Posterior cingulate gyrus (tissue), 11 donors: Measurements from ENCODE around the gene SERTM1.

Experiments
- DNase-seq, 10 donors: peaks; one replicate each; pipeline versions ENCODE4 v3.0.0 to v3.0.0-alpha.2; 2020 to 2021; ENCODE audit warnings: mixed read lengths in 3 of 10
- intact Hi-C: fragments of 100-400 bp; cut with DNase I; formaldehyde crosslinking; loops from one replicate; pipeline ENCODE4 v1.15.1; 2023

Gene SERTM1

GRCh38 chr13:36673838-36674326, at the start of gene SERTM1:
Gene SERTM1, plus strand, starts transcription at chr13:36674020. Its CDS starts 21,059 bp downstream, at chr13:36695079.
- intact Hi-C loops, result no loop called here
- peak; percentile 20 to 94 (median 58) for DNase-seq

- DNase-seq, result no peak
- intact Hi-C loops, result no loop called here
These were observed 45.3 kb upstream of the SERTM1 start for GRCh38 chr13:36628377-36629056.

GRCh38 chr13:36629057-36629385, 44.8 kb upstream of the SERTM1 start:
- no peak for DNase-seq
- intact Hi-C loops, result no loop called here

GRCh38 chr13:36630181-36630803, 43.5 kb upstream of the SERTM1 start:
- no peak for DNase-seq
- intact Hi-C loops, result no loop called here

- DNase-seq, result no peak
- intact Hi-C loops, result no loop called here
These were observed 34.2 kb upstream of the SERTM1 start for GRCh38 chr13:36639610-36640009.

GRCh38 chr13:36650611-36651010, 23.2 kb upstream of the SERTM1 start:
- intact Hi-C loops, result no loop called here

GRCh38 chr13:36665630-36666029, 8.2 kb upstream of the SERTM1 start:
- DNase-seq, result no peak
- intact Hi-C loops, result no loop called here

More at GRCh38 chr13:36650611-36651010, 23.2 kb upstream of the SERTM1 start:
- no peak for DNase-seq

- intact Hi-C loops, result no loop called here
- DNase-seq, result no peak
These were observed 7.2 kb upstream of the SERTM1 start for GRCh38 chr13:36666477-36667229.

GRCh38 chr13:36668316-36668715, 5.5 kb upstream of the SERTM1 start:
- intact Hi-C loops, result no loop called here
- no peak for DNase-seq

GRCh38 chr13:36673352-36673751, 468 bp upstream of the SERTM1 start:
- intact Hi-C loops, result no loop called here
- peak in 2 of 10 donors; percentile 68 to 82 for DNase-seq

GRCh38 chr13:36674337-36675212, 755 bp downstream of the SERTM1 start:
- DNase-seq, result peak in 4 of 10 donors; percentile 18 to 77 (median 68)

GRCh38 chr13:36675213-36675536, 1.4 kb downstream of the SERTM1 start:
- peak in 1 of 10 donors; percentile 85 for DNase-seq
- intact Hi-C loops, result no loop called here

More at GRCh38 chr13:36674337-36675212, 755 bp downstream of the SERTM1 start:
- intact Hi-C loops, result no loop called here

- no peak for DNase-seq
- intact Hi-C loops, result no loop called here
These were observed 7.1 kb downstream of the SERTM1 start for GRCh38 chr13:36680913-36681312.

- intact Hi-C loops, result no loop called here
- no peak for DNase-seq
These were observed 8.2 kb downstream of the SERTM1 start for GRCh38 chr13:36681894-36682624.

- intact Hi-C loops, result no loop called here
- DNase-seq, result no peak
These were observed 9.9 kb downstream of the SERTM1 start for GRCh38 chr13:36683701-36684100.

- DNase-seq, result peak in 4 of 10 donors; percentile 37 to 86 (median 74)
- intact Hi-C loops, result no loop called here
These were observed 12.1 kb downstream of the SERTM1 start for GRCh38 chr13:36685927-36686326.

GRCh38 chr13:36696410-36697010, 22.7 kb downstream of the SERTM1 start:
- peak in 2 of 10 donors; percentile 68 to 80 for DNase-seq
- intact Hi-C loops, result no loop called here

- intact Hi-C loops, result no loop called here
- no peak for DNase-seq
These were observed 26.4 kb downstream of the SERTM1 start for GRCh38 chr13:36700170-36700569.

GRCh38 chr13:36706755-36707154, 32.9 kb downstream of the SERTM1 start:
- no peak for DNase-seq
- intact Hi-C loops, result no loop called here
